Skeletal muscle cell (primary cell): ENCODE results near the gene SLC2A6.

Experiments used
- DNase-seq: peaks from one replicate; pipeline ENCODE4 v3.0.0-alpha.2; 2010; ENCODE audit warnings: low read depth
- H3K4me3 ChIP-seq: 2 replicates; pipeline ENCODE4 v1.5.1; 2011; ENCODE audit warnings: low read depth, mild to moderate bottlenecking, control low read depth, low read length, moderate library complexity

SLC2A6 gene, protein sequence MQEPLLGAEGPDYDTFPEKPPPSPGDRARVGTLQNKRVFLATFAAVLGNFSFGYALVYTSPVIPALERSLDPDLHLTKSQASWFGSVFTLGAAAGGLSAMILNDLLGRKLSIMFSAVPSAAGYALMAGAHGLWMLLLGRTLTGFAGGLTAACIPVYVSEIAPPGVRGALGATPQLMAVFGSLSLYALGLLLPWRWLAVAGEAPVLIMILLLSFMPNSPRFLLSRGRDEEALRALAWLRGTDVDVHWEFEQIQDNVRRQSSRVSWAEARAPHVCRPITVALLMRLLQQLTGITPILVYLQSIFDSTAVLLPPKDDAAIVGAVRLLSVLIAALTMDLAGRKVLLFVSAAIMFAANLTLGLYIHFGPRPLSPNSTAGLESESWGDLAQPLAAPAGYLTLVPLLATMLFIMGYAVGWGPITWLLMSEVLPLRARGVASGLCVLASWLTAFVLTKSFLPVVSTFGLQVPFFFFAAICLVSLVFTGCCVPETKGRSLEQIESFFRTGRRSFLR

DNA sequence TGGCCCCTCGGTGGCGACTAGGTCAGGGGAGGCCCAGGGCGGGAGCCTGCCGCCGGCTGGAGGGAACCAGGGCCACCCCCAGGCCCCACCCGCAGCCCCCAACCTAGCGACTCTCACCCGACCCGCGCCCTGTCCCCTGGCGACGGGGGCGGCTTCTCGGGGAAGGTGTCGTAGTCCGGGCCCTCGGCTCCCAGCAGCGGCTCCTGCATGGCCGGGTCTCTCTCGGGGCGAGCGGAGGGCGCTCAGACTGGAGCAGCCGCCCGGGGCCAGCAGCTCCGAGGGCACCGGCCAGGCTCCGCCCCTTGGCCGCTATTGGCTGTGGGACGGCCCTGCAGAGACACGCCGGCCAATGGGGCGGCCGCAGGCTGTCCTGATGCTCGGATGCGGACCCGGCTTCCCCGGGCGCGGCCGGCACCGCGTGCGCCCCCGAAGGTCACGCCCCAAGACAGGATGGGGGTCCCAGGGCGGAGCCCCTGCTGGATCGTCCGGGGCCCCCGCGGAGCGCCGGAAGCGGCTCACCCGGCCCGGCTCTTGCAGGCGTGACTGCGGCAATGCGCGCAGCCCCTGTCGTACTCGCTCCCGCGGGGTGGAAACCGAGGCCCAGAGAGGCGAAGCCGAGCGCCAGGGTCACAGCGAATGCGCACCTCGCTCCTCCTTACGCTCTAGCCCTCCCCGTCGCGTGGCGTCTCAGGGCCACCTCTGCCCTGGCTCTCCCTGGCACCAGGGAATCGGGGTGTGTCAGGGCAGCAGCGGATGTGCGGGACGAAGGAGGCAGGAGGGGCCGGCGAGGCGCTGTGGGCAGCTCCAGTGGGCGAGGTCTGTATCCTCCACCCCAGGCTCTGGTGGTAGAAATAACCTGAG lies at the start of gene SLC2A6:
Gene SLC2A6 (minus strand): TSS at position 249 of the 861 bp plus-strand sequence. CDS start 40 bp downstream, at position 209.
- DNase-seq = peak; percentile 36
- peak within 1 kb of the TSS; percentile 67 for H3K4me3 ChIP-seq

DNA sequence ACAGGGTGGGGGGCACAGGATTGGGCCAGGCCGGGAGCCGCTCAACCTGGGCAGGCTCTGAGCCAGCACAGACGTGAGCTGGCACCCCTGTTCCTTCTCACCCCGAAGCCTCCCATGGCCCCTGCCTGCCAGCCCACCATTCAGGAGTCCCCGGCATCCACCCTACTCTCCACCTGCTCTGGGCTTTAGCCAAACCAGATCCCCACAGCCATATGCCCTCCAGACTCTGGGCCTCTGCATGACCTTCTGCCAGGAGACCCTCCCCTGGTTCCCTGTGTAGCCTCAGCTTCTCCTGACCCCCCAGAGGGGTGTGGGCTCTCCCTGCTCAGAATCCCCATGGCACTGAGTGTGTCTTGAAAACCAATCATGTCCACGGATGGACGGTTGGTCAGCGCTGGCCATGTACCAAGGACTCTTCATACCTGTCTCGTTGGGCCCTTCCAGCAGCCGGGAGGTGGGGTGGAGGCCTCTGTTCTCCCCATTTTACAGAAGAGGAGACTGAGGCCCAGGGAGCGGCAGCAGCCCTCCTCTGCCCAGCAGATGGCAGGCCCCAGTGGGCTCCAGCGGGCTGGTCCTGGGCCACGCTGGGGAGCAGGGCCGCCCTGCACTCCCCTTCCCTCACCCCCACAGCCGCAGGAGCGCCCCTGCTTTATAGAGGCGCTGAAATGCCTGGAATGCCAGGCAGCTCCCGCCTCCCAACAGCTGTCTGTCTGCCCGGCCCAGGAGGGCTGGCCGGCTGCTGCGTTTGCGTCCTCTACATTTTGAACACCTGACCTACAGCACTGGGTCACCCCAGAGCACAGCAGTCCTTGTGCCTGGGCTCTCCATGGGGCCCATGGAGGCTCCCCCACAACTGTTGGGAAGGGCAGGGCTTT lies 49.3 kb upstream of the SLC2A6 start:
- DNase-seq = no peak
- H3K4me3 ChIP-seq = peak overlapping the region; percentile 2

DNA sequence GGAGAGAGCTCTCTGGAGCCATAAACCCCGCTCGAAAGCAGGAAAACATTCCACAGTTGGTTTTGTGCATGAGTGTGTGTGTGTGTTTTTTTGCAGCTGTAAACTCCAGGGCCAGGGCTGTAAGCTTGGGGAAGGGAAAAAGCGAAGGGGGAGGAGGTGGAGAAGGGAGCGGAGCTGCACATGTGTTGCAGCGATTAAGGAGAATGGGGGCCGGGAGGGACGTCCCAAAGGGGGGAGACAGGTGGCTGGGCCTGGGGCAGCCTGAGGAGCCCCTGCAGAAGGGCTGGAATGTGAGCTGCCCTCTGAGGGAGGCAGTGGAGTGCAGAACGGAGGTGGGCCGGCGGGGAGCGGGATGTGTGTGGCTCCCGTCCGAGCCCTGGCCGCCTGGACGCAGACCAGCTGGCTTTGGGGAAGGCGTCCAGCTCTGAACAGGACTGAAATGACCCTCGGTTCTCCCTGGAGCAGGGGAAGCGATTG lies 48.6 kb upstream of the SLC2A6 start:
- H3K4me3 ChIP-seq = no peak overlapping the region
- DNase-seq = no peak

DNA sequence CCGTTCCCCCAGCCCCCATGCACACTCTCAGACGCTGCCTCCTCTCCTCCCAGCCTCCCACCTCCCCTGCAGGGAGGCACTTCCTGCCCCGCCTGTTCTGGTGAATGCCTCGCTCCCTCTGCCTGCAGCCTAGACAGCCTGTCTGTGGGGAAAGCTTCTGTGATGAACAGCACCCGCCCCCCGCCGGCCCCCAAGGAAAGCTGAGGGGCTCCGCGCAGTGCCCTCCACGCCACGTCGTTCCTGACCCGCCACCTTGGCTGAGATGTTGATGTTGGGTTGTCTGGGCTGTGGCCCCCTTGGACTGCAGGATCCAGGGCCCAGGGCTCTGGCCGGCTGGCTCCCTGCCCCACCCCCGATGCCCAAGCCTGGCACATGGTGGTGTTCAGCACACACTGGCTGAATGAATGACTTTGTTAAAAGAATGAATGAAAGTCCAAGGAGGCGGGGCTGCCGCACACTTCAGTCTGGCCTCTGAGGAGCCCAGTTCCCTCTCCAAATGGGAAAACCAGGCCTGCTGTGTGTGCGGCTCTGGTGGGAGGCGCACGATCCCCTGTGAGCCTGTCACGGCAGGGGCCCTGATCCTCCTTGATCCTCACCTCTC lies 47.9 kb upstream of the SLC2A6 start:
- no peak for DNase-seq
- no peak overlapping the region for H3K4me3 ChIP-seq

DNA sequence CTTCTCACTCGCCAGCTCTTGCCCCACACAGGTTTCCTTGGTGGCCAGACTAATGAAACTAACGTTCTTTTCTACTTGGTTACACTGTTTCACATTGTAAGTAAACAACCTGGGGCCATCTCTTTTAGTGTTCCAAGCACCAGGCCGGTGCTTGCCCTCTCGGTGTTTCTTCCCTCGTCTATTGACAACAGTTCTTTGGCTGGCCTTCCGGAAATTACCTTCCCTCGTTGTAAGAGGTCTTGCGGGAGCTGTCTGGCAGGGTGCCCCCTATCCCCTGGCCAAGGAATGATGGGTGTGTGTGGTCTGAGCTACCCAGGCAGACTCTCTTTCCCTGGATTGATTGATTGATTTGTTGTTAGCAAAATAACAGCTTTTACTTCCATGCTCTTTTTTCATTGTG lies 46.8 kb upstream of the SLC2A6 start:
- DNase-seq = no peak

DNA sequence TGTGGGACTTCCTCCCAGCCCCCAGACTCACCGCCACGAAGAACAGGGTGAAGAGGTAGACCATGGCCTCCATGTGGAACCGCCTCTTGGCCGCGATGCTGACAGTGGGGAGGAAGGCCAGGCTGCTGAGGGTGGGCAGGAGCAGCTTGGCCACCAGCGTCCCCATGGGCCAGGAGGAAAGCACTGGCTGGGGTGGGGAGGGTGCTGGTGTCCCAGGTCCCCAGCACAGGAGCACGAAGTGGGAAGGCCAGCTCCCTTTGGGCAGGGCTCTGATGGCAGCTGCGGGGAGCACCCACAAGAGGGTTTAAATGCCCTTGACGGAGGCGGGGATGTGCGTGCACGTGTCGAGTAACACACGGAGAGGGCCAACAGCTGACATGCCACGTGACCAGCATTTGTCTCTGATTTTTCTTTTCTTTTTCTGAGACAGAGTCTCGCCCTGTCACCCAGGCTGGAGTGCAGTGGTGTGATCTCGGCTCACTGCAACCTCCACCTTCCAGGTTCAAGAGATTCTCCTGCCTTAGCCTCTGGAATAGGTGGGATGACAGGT lies 45.9 kb upstream of the SLC2A6 start, which contains the start of gene MYMK:
Gene MYMK (minus strand): TSS at position 281 of the 550 bp plus-strand sequence. CDS start 115 bp downstream, at position 166.
- no peak for DNase-seq
- peak within 1 kb of the TSS; percentile 8 for H3K4me3 ChIP-seq

More for the DNA sequence above, 46.8 kb upstream of the SLC2A6 start:
- H3K4me3 ChIP-seq = no peak overlapping the region

DNA sequence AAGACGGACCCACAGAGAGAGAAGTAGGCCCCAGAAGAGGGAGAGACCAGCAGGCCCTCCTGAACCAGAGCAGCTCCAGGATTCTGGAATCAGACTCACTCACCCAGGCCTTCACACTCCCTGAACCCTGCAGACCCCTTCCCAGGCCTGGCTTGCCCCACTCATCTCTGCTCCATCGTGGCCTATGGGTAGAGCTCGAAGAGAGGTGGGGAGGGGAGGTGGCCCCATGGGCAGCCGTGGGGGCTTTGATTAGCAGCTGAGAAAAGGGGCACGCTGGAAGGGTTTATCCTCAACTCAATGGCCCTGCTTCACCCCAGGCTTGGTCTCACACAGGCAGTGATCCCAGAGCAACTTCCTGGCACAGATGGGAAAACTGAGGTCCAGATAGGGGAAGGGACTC lies 45.2 kb upstream of the SLC2A6 start:
- no peak for DNase-seq
- peak overlapping the region; percentile 8 for H3K4me3 ChIP-seq

DNA sequence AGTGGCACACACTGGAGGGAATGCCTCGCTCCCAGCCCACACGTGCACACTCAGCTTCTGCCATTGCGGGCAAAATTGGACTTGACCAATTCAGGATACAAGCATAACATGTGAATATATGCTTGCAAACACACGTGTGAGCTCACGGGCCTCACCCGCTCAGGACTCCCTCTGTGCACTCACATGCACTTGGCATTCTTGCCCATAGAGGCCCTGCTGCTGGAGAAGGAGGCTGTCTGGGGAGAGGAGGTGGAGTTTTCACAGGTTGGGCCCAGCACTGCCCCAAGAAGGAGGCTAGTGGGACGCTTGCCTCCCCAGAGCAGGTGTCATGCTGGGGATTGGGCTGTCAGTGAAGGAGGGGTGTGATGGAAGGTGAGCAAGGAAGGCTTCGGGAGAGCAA lies 44.2 kb upstream of the SLC2A6 start:
- DNase-seq = no peak
- H3K4me3 ChIP-seq = no peak overlapping the region

DNA sequence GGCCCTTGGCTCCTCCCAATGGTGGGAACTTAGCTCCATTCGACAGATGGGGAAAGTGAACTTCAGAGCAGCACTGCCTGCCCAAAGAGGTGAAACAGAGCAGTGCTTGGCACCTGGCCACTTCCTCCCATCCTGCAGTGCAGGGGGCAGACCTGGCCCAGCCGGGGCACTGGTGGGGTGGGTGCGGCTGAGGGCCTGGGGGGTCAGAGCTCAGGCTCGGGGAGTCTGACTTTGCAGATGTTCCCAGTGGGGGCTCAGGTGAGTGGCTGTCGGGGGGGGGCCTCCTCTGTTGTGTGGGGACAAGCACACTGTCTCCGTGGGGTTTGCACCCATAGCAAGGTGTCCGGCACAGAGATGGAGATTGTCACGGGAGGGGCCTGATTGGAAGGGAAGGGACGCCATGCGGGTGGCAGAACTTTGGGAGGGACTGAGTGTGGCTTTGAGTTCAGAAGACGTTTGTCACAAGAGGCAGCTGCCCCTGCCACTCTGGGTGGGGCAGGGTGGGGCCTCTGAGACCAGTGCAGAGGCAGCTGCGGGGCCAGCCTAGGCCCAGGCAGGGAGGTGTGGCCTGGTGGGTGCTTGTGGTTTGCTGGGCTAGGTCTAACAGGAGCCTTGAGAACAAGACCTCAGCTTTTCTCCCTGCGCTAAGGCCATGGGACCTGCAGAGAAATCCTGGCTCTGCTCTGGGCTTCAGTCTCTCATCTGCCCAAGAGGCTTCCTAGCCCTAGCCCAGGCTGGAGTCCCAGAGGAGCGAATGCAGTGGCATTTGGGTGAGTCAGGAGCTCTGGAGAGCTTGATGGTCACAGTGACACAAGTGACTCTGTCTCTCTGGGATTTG lies 43.4 kb upstream of the SLC2A6 start:
- no peak overlapping the region for H3K4me3 ChIP-seq
- no peak for DNase-seq

DNA sequence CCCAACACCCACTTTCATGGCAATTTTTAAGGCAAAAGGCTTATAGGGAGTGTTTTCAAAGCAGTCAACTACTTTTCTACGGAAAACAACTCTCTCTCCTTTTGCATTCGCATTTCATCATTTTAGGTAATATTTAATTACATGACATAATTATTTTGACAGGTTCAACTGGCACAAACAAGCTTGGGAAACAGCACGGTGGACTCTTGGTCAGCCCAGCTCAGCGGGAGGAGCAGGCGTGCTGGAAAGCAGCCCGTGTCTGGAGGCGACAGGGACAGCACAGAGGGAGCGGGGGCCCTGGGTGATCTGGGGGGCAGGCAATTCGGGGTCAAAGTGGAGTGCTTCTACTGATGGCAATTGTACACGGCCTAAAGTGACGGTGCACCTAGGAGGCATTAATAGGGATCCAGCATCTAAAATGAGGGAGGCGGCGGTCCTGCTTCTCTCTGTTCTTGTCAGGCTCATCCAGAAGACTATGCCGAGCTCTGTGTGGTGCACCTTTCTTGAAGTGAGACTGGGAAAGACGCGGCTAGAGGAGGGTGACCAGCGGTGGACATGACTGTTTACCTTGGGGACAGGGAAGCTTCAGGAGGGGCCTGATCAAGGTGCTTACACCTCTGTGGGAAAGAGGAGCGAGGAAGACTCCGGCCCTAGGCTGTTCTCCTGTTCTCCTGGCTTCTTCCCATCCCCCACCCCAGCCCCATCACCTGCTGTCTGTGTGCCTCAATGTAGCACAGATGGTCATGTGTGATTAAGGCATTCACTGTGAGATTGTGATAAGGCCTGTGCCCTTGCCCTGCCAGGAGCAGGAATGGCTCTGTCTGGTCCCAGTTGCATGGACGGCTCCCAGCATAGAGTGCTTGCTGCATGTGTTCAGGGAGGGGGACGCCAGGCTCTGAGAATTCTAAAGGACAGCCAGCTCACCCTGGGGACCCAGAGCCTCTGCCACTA lies 42.5 kb upstream of the SLC2A6 start:
- DNase-seq = no peak

DNA sequence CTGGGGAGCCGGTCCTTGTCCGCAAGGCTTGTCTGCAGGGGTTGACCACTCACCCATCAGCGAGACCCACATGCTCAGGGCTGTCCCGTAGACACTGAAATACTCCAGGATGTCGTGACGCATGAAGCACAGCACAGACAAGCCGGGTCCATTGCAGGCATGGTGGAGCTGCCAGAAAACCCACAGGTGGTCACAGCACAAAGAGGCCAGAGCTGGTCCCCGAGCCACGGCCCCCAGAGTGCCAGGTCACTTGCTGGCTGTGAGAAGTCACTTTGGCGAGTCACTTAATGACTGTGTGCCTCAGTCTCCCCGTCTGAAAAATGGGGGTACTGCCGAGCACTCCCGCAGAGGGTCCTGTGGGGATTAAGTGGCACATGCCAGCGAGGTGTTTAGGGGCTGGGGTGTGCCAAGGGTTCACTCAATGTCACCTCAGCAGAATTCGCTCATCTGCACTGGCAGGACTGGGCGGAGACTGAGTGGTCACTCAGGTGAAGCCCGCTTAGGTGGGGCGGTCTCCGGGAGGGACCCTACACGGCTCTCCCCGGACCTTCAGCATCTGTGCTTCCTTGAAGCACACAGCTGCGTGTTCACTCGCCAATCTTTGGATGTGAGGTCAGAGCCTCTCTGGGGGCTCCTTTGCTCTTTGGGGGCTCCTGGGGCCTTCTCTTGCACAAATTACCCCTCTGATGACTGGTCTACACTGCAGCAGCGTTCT lies 41.4 kb upstream of the SLC2A6 start:
- H3K4me3 ChIP-seq = no peak overlapping the region
- no peak for DNase-seq

More for the DNA sequence above, 42.5 kb upstream of the SLC2A6 start:
- H3K4me3 ChIP-seq = no peak overlapping the region

DNA sequence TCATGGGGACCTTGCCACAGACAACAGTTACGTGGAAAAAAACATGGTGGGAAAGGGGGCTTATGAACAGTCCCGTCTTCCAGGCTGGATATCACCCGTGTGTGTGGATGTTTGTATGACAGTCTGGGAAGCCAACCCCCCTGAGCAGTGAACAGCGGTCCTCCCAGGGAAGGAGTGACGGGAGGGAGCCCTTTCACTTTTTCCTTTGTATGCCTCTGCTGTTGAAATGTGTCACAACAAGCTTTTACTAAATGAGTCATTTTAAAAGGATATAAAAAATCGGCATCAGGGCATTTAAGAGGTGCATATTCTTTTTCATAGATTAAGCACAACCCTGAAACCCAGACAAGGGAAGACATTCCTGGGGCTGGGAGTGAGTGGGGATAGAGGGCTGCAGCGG lies 40.8 kb upstream of the SLC2A6 start:
- H3K4me3 ChIP-seq = no peak overlapping the region
- DNase-seq = no peak

DNA sequence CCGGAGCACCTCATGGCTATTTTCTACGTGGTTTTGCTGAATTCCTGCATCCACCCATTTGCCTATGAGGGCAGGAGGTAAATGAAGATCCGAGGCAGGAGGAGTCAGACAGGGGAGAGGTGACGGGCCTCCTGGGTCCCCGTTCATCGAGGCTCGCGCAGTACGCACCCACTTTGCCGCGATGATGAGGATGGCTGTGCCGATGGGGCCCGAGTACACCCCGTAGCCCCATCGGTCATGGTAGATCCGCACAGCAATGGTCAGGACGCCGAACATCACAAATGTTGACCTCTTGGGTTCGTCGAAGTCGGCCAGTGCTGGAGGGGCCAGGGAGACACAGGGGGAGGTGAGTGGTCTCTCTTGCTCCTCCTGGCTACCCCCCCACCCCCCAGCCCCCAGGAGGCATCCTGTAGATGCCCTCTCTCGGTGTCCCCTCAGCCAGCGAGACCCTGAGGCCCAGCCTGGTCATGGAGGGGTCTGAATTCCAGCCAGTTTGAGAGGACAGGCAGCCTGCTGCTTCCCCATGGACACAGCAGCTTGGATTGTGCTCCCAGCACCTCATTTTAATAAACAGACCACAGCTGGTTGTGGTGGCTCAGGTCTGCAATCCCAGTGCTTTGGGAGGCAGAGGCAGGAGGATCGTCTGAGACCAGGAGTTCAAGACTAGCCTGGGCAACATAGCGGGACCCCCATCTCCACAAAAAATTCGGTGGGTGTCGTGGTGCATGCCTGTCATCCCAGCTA lies 40.0 kb upstream of the SLC2A6 start:
- DNase-seq = no peak
- H3K4me3 ChIP-seq = no peak overlapping the region

DNA sequence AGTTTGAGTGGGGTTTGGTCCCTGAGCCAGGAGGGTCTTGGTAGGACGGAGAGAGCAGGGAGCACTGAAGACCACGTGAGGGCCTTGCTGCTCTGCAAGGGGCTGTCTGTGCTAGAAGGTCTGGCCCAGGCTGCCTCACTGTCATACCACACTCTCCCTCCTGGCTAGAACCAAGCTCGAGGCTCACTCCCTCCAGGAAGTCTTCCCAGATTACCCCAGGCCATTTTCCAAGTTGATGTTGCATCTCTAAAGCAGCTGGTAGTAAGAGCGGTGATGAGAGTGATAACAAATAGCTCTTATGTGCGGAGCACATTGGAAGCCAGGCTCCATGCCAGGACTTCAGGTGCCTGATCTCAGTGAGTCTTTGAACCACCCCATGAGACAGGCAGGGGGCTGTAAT lies 39.3 kb upstream of the SLC2A6 start:
- DNase-seq = no peak
- H3K4me3 ChIP-seq = no peak overlapping the region

DNA sequence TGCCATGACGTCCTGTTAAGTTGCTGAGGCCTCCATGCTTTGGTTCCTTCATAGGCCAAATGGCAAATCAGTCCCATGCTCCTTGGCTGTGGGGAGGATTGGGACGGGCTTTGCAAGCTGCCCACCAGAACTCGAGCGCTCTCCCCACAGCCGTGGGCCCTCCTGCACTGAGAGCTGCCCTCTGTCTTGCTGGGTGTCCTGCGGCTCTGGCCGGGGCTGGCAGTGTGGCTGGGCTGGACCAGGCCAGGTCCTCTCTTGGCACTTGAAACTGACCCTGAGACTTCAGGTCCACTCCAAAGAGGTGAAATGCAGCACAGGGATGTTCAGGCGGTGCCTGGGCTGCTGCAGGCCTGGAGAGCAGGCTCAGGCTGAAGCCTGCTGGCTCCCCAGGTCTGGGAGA lies 38.8 kb upstream of the SLC2A6 start:
- DNase-seq = no peak
- H3K4me3 ChIP-seq = no peak overlapping the region
